GM12878 (cell line): ENCODE results near the gene TSFM. TPM values are rescaled to one million over a fixed set of nuclear protein-coding genes. Genes with fewer than 3 reads are reported as not detected.

ENCODE experiments used
- ATAC-seq: fragments of 200-7000 bp; cut with Tn5 transposase; 3 replicates; pipeline ENCODE4 v1.9.1; 2020; ENCODE audit warnings: mild to moderate bottlenecking, moderate library complexity
- BruUV-seq: library from RNA; stranded (reverse); fragments of 400-500 nt; replicated peaks from 2 replicates; lab custom pipeline; 2021; lab: Mats Ljungman, UMichigan
- CTCF ChIA-PET: fragments of 300-600 bp; sonication (Branson Sonifier 250); formaldehyde crosslinking; extraction: SDS; loops from one replicate; lab custom pipeline; 2021; ENCODE audit warnings: inconsistent platforms; lab: Yijun Ruan, JAX
- POLR2A ChIA-PET: fragments of 350-600 bp; formaldehyde crosslinking; extraction: SDS; loops from one replicate; lab custom pipeline; 2021; ENCODE audit warnings: inconsistent platforms; lab: Charles Lee
- RAD21 ChIA-PET: fragments of 300-600 bp; sonication (Branson Sonifier 250); formaldehyde crosslinking; loops from one replicate; lab custom pipeline; 2023; ENCODE audit warnings: antibody characterized with exemption; ENCODE audit not compliant: unreplicated experiment; lab: Charles Lee
- SMC1A ChIA-PET: fragments of 300-600 bp; sonication (Branson Sonifier 250); formaldehyde crosslinking; loops from one replicate; lab custom pipeline; 2023; ENCODE audit not compliant: unreplicated experiment, uncharacterized antibody; lab: Charles Lee
- DNase-seq: peaks from one replicate; pipeline ENCODE4 v3.0.0-alpha.2; 2011; ENCODE audit warnings: low read depth, low spot score
- FAIRE-seq: peaks from 3 replicates; lab custom pipeline; 2011; peaks lifted over from hg19 to GRCh38; lab: Jason Lieb, UNC
- H2AFZ ChIP-seq: 2 replicates; pipeline ENCODE4 v1.6.0; 2011; ENCODE audit warnings: low read depth, low read length, control low read depth; ENCODE audit not compliant: control insufficient read depth
- H3K27ac ChIP-seq: 2 replicates; pipeline ENCODE4 v1.5.1; 2011; ENCODE audit warnings: control low read depth; ENCODE audit not compliant: control insufficient read depth, insufficient read depth
- H3K27me3 ChIP-seq, 2 experiments: replicated peaks in 1 of 2; 2 replicates each; pipeline versions ENCODE4 v1.6.0 to v1.6.1; 2011; ENCODE audit warnings: low read length in 1 of 2; ENCODE audit not compliant: control insufficient read depth in 2 of 2, insufficient read depth in 2 of 2
- H3K36me3 ChIP-seq, 2 experiments: 2 replicates each; pipeline ENCODE4 v1.5.1; 2011; ENCODE audit warnings: low read length in 1 of 2; ENCODE audit not compliant: control insufficient read depth in 2 of 2, insufficient read depth in 2 of 2
- H3K4me1 ChIP-seq: 2 replicates; pipeline ENCODE4 v1.6.1; 2011; ENCODE audit warnings: mild to moderate bottlenecking, low read length, moderate library complexity, mixed read lengths; ENCODE audit not compliant: control insufficient read depth, insufficient read depth
- H3K4me2 ChIP-seq: 2 replicates; pipeline ENCODE4 v1.6.0; 2011; ENCODE audit warnings: control low read depth; ENCODE audit not compliant: control insufficient read depth, insufficient read depth
- H3K4me3 ChIP-seq: fragments of 200-600 bp; sonication (generic); 2 replicates; pipeline ENCODE4 v1.5.1; 2016
- H3K79me2 ChIP-seq: 2 replicates; pipeline ENCODE4 v1.6.0; 2011; ENCODE audit warnings: low read length; ENCODE audit not compliant: control insufficient read depth, insufficient read depth
- H3K9ac ChIP-seq: 2 replicates; pipeline ENCODE4 v1.8.0; 2011; ENCODE audit warnings: low read length, control low read depth, mixed read lengths; ENCODE audit not compliant: control insufficient read depth, insufficient read depth
- H3K9me3 ChIP-seq: replicated peaks from 3 replicates; pipeline ENCODE4 v1.5.1; 2011; ENCODE audit warnings: mild to moderate bottlenecking, low read length; ENCODE audit not compliant: control insufficient read depth, insufficient read depth
- H4K20me1 ChIP-seq: 2 replicates; pipeline ENCODE4 v1.6.0; 2011; ENCODE audit not compliant: control insufficient read depth, insufficient read depth
- ATF3 ChIP-seq: IDR thresholded peaks from 2 replicates; pipeline ENCODE4 v1.6.1; 2011; ENCODE audit warnings: low read depth, mild to moderate bottlenecking, low read length, moderate library complexity, borderline replicate concordance; ENCODE audit errors: extremely low read depth
- ESRRA ChIP-seq: IDR thresholded peaks from 2 replicates; pipeline ENCODE4 v1.6.1; 2012; ENCODE audit warnings: mild to moderate bottlenecking, low read length, improper control_type of control experiment
- FOS ChIP-seq: IDR thresholded peaks from 3 replicates; pipeline ENCODE4 v1.6.1; 2011; ENCODE audit warnings: borderline replicate concordance; ENCODE audit not compliant: insufficient read length; ENCODE audit errors: extremely low read depth
- GATAD2B ChIP-seq: fragments of 450-650 bp; conservative IDR thresholded peaks from 2 replicates; pipeline ENCODE4 v1.6.1; 2017; ENCODE audit warnings: low read depth, mild to moderate bottlenecking, moderate library complexity
- IKZF1 ChIP-seq: fragments of 450-650 bp; conservative IDR thresholded peaks from 2 replicates; pipeline ENCODE4 v1.6.1; 2017; ENCODE audit warnings: antibody characterized with exemption, mild to moderate bottlenecking
- JUNB ChIP-seq: IDR thresholded peaks from 2 replicates; pipeline ENCODE4 v1.6.1; 2016; ENCODE audit warnings: antibody characterized with exemption, mild to moderate bottlenecking
- POLR2A ChIP-seq: IDR thresholded peaks from 2 replicates; pipeline ENCODE4 v1.6.1; 2011; ENCODE audit warnings: low read depth, mild to moderate bottlenecking, low read length
- SIN3A ChIP-seq: IDR thresholded peaks from 2 replicates; pipeline ENCODE4 v1.6.1; 2012; ENCODE audit warnings: low read depth, low read length, improper control_type of control experiment
- SUZ12 ChIP-seq: fragments of 200-600 bp; sonication (generic); IDR thresholded peaks from one replicate; pipeline ENCODE4 v1.6.1; 2018; ENCODE audit warnings: antibody characterized with exemption, mild to moderate bottlenecking; ENCODE audit not compliant: unreplicated experiment
- ZNF24 ChIP-seq: fragments of 450-650 bp; IDR thresholded peaks from 2 replicates; pipeline ENCODE4 v1.6.1; 2017; ENCODE audit warnings: antibody characterized with exemption, mild to moderate bottlenecking
- WGBS: methylation state at CpG from one replicate; pipeline ENCODE4 v1.1.6; 2016; ENCODE audit warnings: low lambda C conversion rate; ENCODE audit not compliant: insufficient replicate concordance, insufficient coverage; ENCODE audit errors: missing lambda C conversion rate; 5-methylcytosine and 5-hydroxymethylcytosine counted together
- in situ Hi-C: fragments of 300-500 bp; cut with MboI; formaldehyde crosslinking; loops from 9 replicates; pipeline ENCODE4 v1.14.3; 2018; ENCODE audit warnings: mixed read lengths
- intact Hi-C: fragments of 100-400 bp; cut with micrococcal nuclease; formaldehyde crosslinking; loops from one replicate; pipeline ENCODE4 v1.14.2; 2022; ENCODE audit not compliant: unreplicated experiment
- polyA plus RNA-seq, 11 experiments: library from polyadenylated mRNA; depleted of rRNA in 4 of 11; unstranded in 6 of 11; stranded (reverse) in 5 of 11; fragments of >200 nt; fragmentation: Nextera tagmentation in 4 of 11; fragmentation: Illumina TruSeq in 1 of 11; extraction: Ambion mirVana in 4 of 11; extraction: Trizol in 1 of 11; gene quantifications; 1 replicate in 1 of 11; 2 replicates in 10 of 11; pipeline versions ENCODE4 v1.2.1 to v1.2.3, GENCODE V29; 2011 to 2016; ENCODE audit warnings: inconsistent platforms in 2 of 11, missing spikeins in 2 of 11, low read depth in 1 of 11
- total RNA-seq, 4 experiments: library from RNA; depleted of rRNA in 3 of 4; stranded (reverse); fragments of >200 nt in 3 of 4; fragmentation: Illumina TruSeq in 1 of 4; extraction: Trizol in 1 of 4; gene quantifications; 2 replicates each; pipeline versions ENCODE4 v1.2.1 to v1.2.3, GENCODE V29; 2013 to 2021
- TF ChIP-seq, protein P1 (sequence below): fragments of 450-650 bp; IDR thresholded peaks from 2 replicates; pipeline ENCODE4 v1.6.1; 2016; ENCODE audit warnings: mild to moderate bottlenecking
- TF ChIP-seq, protein P2 (sequence below): fragments of 450-650 bp; IDR thresholded peaks from 2 replicates; pipeline ENCODE4 v1.6.1; 2017; ENCODE audit warnings: mild to moderate bottlenecking, moderate library complexity
- TF ChIP-seq, protein P3 (sequence below): fragments of 450-650 bp; IDR thresholded peaks from 2 replicates; pipeline ENCODE4 v1.6.1; 2017; ENCODE audit warnings: mild to moderate bottlenecking, low read depth, inconsistent platforms; ENCODE audit not compliant: poor library complexity, severe bottlenecking

TSFM gene
- total and polyA plus RNA-seq, 10 of the 15 experiments (the other 5 are each of a cell fraction or from before 2014, with no cell fraction given), result 36.7 to 132 (median 45.6) TPM

GRCh38 chr12:57809425-57809824, 26.8 kb downstream of the TSFM start:
- BruUV-seq, result no TSS peak
- in situ Hi-C loops, result no loop called here
- no peak for FAIRE-seq
- Histone ChIP-seq H3K4me3 (no peak overlapping the region), H3K27me3 (no peaks in the 10 kb centered on the region), H3K79me2 (no peaks in the 10 kb centered on the region), H3K9me3 (no peaks in the 10 kb centered on the region), H3K9ac (no peak overlapping the region), H2AFZ (no peak overlapping the region), H3K36me3 (no peaks in the 10 kb centered on the region; a peak in 2 of 4 replicates), H3K27ac (no peak overlapping the region), H3K4me2 (no peak overlapping the region), H3K4me1 (no peaks in the 10 kb centered on the region), H4K20me1 (no peaks in the 10 kb centered on the region)
- ChIA-PET SMC1A (no interaction called here), RAD21 (no interaction called here), CTCF (no interaction called here), POLR2A (interaction anchor here (0.7 kb wide), 1 partner anchor 24 kb away, joined by 3 read pairs; no protein-coding TSS in a partner anchor)
- WGBS, result 76% methylated on average over 3 of the region's 3 CpGs
- TF ChIP-seq ZNF24 (no peak), SUZ12 (no peak), GATAD2B (no peak), IKZF1 (no peak), ATF3 (no peak), POLR2A (no peak), ESRRA (no peak), SIN3A (no peak), FOS (no peak), JUNB (no peak)
- TF ChIP-seq, protein P1, sequence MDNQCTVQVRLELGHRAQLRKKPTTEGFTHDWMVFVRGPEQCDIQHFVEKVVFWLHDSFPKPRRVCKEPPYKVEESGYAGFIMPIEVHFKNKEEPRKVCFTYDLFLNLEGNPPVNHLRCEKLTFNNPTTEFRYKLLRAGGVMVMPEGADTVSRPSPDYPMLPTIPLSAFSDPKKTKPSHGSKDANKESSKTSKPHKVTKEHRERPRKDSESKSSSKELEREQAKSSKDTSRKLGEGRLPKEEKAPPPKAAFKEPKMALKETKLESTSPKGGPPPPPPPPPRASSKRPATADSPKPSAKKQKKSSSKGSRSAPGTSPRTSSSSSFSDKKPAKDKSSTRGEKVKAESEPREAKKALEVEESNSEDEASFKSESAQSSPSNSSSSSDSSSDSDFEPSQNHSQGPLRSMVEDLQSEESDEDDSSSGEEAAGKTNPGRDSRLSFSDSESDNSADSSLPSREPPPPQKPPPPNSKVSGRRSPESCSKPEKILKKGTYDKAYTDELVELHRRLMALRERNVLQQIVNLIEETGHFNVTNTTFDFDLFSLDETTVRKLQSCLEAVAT, result no peak
- TF ChIP-seq, protein P2, sequence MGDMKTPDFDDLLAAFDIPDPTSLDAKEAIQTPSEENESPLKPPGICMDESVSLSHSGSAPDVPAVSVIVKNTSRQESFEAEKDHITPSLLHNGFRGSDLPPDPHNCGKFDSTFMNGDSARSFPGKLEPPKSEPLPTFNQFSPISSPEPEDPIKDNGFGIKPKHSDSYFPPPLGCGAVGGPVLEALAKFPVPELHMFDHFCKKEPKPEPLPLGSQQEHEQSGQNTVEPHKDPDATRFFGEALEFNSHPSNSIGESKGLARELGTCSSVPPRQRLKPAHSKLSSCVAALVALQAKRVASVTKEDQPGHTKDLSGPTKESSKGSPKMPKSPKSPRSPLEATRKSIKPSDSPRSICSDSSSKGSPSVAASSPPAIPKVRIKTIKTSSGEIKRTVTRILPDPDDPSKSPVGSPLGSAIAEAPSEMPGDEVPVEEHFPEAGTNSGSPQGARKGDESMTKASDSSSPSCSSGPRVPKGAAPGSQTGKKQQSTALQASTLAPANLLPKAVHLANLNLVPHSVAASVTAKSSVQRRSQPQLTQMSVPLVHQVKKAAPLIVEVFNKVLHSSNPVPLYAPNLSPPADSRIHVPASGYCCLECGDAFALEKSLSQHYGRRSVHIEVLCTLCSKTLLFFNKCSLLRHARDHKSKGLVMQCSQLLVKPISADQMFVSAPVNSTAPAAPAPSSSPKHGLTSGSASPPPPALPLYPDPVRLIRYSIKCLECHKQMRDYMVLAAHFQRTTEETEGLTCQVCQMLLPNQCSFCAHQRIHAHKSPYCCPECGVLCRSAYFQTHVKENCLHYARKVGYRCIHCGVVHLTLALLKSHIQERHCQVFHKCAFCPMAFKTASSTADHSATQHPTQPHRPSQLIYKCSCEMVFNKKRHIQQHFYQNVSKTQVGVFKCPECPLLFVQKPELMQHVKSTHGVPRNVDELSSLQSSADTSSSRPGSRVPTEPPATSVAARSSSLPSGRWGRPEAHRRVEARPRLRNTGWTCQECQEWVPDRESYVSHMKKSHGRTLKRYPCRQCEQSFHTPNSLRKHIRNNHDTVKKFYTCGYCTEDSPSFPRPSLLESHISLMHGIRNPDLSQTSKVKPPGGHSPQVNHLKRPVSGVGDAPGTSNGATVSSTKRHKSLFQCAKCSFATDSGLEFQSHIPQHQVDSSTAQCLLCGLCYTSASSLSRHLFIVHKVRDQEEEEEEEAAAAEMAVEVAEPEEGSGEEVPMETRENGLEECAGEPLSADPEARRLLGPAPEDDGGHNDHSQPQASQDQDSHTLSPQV, result no peak
- TF ChIP-seq, protein P3, sequence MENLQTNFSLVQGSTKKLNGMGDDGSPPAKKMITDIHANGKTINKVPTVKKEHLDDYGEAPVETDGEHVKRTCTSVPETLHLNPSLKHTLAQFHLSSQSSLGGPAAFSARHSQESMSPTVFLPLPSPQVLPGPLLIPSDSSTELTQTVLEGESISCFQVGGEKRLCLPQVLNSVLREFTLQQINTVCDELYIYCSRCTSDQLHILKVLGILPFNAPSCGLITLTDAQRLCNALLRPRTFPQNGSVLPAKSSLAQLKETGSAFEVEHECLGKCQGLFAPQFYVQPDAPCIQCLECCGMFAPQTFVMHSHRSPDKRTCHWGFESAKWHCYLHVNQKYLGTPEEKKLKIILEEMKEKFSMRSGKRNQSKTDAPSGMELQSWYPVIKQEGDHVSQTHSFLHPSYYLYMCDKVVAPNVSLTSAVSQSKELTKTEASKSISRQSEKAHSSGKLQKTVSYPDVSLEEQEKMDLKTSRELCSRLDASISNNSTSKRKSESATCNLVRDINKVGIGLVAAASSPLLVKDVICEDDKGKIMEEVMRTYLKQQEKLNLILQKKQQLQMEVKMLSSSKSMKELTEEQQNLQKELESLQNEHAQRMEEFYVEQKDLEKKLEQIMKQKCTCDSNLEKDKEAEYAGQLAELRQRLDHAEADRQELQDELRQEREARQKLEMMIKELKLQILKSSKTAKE, result no peak
- intact Hi-C loops, result no loop called here
- no peak for ATAC-seq
- no peak for DNase-seq
